HPDE6-E6E7 (cell line): Measurements from ENCODE around the gene PCSK4.
"Not testable (repeated sequence)": the region's sequence is repeated elsewhere in the genome, so short reads cannot be mapped to it uniquely, and the experiment has no call there.

Experiments
- DNase-seq: peaks from one replicate; pipeline ENCODE4 v3.0.0; 2011; ENCODE audit warnings: missing footprints; ENCODE audit errors: extremely low spot score

The PCSK4 gene

DNA sequence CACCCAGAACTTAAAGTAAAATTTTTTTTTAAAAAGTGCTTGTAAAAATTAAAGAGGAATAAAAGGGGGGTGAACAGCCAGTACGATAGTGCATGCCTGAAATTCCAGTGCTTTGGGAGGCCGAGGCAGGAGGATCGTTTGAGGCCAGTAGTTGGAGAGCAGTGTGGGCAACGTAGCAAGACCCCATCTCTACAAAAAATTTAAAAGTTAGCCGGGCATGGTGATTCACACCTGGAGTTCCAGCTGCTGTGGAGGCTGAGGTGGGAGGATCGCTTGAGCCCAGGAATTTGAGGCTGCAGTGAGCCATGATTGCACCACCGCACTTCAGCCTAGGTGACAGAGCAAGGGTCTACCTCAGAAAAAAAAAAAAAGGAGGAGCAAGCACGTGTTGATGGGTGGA is 14.9 kb upstream of the PCSK4 start:
- no peak for DNase-seq

DNA sequence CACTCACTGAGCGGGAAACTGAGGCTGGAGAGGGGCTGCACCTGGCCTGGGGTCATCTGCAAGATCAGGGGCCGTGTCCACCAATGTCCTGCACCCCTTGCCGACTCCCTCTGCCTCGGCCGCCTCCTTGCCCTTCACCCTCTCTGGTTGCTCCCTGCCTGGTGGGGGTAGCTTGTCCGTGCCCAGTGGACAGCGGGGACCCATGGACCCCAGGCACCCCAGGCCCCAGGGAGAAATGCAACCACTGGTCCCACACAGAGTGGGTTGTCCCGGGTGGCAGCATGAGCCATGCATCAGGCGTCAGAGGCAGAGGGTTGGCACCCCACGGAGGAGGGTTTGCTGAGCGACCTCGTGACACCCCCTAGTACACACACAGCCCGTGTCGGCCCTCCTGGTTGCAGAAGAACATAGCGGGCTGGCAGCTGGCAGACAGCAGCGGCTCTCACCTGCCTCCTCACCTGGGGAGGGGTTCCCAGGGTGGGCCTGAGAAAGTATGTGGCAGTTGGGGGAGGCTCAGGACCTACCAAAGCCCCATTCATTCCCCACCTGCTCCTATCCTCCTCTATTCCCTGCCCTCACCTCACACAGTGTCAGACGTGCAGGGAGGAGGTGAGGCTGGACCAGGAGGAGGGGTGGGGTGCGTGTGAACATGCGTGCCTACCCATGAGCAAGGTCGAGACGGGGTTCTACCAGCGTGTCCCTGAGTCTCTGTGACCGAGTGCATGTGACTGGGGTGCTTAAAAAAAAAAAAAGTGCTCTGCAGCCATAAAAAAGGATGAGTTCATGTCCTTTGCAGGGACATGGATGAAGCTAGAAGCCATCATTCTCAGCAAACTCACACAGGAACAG is 14.0 kb upstream of the PCSK4 start:
- no peak for DNase-seq

- DNase-seq, result no peak
These were observed 13.2 kb upstream of the PCSK4 start for GRCh38 chr19:1503089-1503924.

- DNase-seq, result no peak
These were observed 12.4 kb upstream of the PCSK4 start for GRCh38 chr19:1502433-1503088.

DNA sequence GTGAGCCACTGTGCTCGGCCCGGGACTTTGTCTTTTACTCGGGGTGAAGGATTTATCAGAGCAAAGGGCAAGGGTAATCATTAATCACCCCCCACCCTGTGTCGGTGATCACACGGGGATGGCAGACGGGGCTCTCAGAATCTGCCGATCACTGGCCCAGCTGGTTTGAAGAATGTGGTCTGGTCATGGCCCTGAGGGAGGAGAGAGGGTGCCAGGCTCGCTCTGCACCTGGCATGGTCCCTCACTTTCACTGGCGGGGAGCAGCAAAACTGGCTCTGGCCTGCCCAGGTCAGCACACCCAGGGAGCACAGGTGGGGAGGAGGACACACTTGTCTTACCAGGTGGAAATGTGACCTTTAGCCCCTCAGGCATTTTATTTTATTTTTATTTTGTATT is 11.0 kb upstream of the PCSK4 start:
- no peak for DNase-seq

GRCh38 chr19:1499231-1499630 is 9.1 kb upstream of the PCSK4 start:
- not testable (repeated sequence) for DNase-seq

DNA sequence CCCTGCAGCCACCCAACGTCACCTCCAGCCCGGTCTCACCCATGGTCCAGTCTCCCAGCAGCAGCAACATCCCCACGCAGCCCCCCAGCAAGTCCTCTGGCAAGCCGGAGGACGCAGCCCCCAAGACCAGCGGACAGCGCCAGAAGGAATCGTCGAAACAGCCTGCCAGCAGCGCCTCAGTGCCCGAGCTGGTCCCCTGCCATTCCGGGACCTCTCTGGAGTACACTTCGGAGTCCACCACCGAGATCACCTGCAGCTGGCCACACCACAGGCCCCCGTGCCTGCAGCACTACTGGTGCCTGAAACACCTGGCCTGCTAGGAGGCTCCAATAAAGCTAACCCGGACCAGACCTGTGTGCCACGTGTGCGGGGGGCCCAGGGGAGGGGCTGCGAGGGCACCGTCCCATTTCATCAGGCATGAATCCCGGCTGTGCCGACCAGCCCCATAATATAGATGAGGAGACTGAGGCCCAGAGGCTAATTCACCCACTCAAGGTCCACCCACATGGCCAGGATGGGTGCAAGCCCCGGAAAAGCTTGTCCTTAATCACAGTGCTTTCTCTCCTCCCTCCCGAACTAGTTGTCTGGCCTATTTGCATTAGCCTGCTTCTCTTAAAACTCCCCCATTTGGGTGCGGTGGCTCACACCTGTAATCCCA is 7.6 kb upstream of the PCSK4 start:
- no peak for DNase-seq

- DNase-seq, result no peak
These were observed 6.8 kb upstream of the PCSK4 start for GRCh38 chr19:1496714-1497577.

GRCh38 chr19:1495799-1496713 is 5.9 kb upstream of the PCSK4 start:
- DNase-seq, result no peak

DNA sequence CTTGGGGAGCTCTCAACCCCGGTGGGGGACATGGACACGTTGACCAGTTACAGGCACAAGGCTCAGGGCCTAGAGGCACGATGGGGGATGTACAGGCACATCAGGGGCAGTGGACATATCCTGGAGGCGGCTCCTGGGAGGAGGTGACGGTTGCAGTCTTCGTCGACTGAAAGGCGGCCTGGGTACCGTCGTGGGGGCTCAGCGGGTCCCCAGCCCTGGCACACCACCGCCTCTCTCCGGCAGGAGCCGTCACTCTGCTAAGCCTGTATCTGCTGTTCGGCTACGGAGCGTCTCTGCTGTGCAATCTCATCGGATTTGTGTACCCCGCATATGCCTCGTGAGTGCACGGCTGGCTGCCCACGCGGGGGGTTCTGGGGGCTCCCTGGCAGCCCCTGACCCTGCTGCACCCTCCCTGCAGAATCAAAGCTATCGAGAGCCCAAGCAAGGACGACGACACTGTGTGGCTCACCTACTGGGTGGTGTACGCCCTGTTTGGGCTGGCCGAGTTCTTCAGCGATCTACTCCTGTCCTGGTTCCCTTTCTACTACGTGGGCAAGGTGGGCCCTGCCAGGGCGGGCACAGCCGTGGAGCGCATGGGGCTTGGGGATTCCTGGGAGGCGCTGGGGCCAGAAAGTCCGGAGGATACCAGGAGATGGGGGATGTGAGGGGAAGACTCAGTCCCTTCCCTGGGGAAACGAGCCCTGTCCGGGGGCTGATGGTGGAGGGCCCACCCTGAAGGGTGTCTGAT is 5.1 kb upstream of the PCSK4 start:
- no peak for DNase-seq

GRCh38 chr19:1494115-1494815 is 4.1 kb upstream of the PCSK4 start:
- DNase-seq, result no peak

- no peak for DNase-seq
These were observed 2.4 kb upstream of the PCSK4 start for GRCh38 chr19:1492474-1493006.

GRCh38 chr19:1491849-1492170 is 1.7 kb upstream of the PCSK4 start:
- no peak for DNase-seq

GRCh38 chr19:1491114-1491848 is 1.1 kb upstream of the PCSK4 start, which contains the start of gene REEP6:
REEP6 (plus strand) TSS chr19:1491181; CDS start chr19:1491270, 89 bp downstream.
- no peak for DNase-seq

DNA sequence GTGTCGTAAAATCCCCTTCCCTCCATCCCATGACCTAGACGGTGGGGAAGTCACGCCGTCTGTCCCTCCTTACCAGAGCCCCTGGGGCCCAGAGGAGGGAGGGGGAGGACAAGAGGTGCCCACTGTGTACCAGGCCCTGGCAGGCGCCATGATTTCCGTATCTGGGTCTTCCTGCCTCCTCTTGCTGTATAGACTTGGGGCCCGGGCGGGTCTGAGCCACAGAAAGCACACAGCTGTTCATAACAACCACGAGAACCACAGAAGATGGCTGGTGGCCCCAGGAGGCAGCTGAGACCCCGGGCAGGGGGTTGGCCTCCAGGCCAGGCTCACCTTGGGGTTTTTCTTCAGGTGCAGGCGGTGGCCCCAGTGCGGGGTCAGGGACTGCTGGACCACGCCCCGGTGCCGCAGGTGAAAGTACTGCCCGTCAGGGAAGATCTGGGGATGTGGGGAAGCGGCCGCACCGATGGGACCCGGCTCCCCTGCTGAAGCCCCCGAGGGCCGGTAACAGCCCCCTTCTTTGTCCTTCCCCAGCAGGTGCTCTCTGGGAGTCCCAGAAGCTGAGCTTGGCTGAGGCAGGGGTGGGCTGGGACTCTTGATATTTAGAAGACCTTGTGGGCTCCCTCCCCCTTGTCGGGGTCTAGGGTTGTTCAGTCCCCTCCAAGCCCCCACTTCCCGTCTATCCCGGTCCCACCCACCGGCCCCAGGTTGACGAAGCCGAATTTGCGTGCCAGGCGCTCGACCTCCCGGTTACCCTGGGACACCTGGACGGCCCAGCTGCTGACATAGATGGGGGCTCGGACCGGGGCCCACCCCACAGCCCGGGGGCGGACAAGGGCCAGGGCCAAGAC is 463 bp downstream of the PCSK4 start:
- DNase-seq, result no peak

DNA sequence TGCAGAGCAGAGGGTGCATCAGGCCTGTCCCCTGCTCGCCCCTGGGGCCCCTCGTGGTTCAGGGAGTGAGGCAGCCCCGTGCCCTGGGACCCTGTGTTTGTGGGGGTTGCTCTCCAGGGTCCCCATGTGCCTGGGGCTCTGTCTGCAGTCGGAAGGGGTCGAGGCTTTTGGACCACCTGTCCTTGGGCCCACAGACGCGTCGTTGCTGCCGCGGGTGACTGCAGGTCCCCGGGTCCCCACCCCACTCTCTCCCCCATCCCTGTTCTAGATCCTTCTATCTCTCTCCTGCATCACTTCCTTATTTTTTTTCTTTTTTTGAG is 1.9 kb downstream of the PCSK4 start:
- DNase-seq, result no peak
